ENCODE measurements around the gene MIA3. TPM values are rescaled to one million over a fixed set of nuclear protein-coding genes. Genes with fewer than 3 reads are reported as not detected.
"Not testable (repeated sequence)": the region's sequence is repeated elsewhere in the genome, so short reads cannot be mapped to it uniquely, and the experiment has no call there.

MIA3 gene
- total RNA-seq, 1 donor from 2014 or later: 89.7 TPM

DNA sequence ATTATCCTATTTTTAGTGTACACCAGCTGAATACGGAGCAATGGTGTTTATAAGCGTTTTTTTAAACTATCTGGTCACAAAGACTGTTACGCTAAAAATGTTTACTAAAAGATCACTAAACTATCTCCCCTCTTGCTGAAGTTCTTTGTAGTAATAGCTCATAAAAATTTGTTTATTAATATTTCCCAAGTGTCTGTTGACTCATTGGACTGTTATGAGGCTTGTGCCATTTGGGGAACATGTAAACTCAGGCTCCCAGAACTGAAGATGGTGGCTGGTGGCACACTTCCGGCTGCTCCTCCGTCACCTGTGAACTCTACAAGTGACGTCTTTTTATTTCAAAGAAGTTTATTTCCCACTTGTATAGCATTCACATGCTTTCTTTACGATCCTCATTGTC is 48.1 kb downstream of the MIA3 start:
- ATAC-seq: no peak
- no peak for DNase-seq (ENCODE audit: low spot score)

DNA sequence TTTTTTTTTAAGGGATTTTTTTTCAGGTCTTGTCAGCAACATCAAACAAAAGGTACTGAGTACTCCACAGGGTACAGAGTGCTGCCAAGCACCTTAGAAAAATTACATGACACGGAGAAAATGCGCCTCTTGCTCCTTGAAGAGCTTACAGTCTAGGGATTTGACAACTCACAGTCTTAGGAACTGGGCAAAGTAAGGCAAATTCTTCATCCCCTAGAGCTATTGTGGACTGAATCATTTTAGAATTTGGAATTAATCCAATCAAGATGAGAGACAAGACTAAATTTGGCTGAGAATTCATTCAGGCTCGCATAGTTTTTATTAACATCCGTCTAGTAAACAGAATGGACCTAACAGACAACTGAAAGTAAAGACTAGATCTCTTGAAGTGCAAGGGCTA is 50.3 kb downstream of the MIA3 start:
- not testable (repeated sequence) for DNase-seq (ENCODE audit: low spot score); ATAC-seq

DNA sequence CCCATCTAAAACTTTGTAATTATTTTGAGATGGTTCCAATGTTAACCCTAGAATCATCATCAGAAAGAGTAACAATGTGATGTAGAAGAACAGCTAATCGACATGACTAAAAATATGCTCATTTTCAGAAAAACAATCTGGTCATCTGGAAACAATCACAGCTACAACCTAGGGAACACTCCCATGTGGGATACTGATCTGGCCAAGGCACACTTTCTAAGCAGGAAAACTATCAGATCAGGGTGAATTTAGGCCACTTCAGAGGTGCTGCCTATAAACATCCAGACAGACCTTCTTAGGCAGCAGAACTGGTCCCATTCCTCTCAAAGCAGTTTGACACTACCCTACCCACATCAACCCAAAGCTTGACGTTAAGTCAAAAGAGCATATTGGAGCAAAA is 51.2 kb downstream of the MIA3 start:
- DNase-seq (ENCODE audit: low spot score); ATAC-seq: not testable (repeated sequence)

DNA sequence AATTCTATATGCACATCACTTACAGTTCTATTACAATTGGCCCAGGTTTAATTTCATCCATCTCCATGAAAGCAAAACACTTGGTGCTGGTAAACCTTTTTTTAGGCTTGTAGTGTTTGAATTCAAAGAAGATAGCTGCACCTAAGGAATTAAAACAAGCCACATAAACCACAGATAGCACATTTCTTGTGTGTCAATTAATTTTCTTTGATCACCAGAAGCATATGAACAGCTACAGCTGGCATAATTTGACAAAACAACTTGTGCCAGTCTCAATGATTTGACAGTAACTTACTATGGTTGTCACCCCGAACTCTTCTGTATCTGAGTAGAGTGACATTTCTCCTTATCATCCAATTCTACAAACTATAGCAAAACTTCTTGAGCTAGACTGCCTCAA is 52.2 kb downstream of the MIA3 start:
- no peak for DNase-seq (ENCODE audit: low spot score)
- ATAC-seq: no peak

DNA sequence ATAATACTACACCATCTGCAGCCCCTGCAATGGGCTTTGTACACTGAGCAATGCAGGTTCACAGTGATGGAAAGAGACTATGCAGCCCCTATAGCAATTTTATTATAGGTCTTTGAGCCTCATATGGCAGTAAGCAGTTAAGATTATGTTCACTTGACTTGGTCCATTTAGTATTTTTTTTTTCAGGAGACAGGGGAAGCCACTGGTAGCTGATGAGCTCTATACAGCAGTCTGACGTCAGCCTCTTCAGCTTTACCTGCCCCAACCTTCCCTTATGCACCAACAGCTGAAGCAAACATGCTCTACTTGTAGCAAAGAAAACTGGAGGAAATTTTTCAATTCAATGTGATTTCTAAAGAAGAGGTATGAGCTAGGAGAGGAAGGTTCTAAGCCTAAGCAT is 62.2 kb downstream of the MIA3 start:
- DNase-seq (ENCODE audit: low spot score) (no peak), ATAC-seq (no peak)

DNA sequence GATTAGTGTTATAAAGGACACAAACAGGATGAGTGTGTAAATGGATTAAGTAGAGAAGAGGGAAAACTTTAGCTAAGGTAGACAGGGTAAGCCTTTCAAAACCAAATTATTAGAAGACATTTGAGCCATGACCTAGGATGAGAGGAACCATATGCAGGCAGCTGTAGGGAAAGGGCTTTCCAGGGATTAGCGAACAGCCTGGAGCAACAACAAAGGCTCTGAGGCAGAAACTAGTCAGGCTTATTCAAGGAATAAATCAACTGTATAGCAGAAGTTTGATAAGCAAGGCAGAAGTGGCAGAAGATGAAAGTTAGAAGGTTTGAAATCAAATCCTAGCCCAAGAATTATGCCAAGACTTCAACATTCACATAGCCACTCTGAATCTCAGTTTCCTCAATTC is 73.1 kb downstream of the MIA3 start:
- no peak for DNase-seq (ENCODE audit: low spot score)
- no peak for ATAC-seq

DNA sequence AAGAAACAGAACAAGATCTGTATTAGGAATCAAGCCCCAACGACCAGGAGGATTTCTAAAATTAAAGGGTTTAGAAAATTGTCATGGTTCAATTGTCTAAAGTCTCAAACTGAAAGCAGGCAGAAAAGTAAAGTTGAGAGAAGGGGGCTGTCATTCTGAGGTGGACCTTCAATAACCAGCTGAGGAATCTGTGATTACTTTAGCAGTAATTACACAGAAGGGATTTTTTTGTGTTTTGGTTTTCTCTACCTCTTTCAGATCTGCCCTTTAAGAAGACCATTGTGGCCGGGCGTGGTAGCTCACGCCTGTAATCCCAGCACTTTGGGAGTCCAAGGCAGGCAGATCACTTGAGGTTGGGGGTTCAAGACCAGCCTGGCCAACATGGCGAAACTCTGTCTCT is 77.0 kb downstream of the MIA3 start:
- DNase-seq (ENCODE audit: low spot score) (no peak), ATAC-seq (no peak)

DNA sequence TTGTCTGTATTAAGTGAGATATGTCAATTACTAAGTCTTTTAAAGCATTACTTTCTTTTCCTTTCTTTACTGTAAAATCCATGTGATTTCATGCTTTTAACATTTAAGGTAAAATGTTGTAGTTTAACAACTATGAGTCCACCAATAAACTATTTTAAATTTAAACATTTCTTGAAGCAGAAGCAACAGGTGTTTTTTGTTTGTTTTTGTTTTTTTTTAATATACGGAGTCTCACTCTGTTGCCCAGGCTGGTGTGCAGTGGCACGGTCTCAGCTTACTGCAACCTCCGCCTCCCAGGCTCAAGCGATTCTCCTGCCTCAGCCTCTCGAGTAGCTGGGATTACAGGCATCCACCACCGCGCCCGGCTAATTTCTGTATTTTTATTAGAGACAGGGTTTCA is 78.8 kb downstream of the MIA3 start:
- DNase-seq (ENCODE audit: low spot score): no peak
- ATAC-seq: no peak

DNA sequence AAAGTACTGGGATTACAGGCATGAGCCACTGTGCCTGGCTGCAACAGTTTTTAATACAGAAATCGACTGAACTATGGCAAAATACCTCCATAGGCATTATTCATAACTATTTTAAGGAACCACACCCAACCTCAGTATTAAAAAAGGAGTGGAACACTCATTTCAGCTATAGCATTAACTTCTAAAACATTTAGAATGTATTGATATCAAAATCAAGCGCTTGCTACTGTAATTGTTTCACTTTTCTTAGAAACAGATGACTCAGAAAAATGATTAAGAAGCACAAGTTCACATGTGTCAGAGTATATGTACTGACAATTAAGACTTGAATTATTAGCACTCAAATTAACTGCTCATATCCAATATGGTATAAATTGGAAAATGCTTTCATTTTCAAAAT is 79.3 kb downstream of the MIA3 start:
- ATAC-seq: no peak
- no peak for DNase-seq (ENCODE audit: low spot score)

DNA sequence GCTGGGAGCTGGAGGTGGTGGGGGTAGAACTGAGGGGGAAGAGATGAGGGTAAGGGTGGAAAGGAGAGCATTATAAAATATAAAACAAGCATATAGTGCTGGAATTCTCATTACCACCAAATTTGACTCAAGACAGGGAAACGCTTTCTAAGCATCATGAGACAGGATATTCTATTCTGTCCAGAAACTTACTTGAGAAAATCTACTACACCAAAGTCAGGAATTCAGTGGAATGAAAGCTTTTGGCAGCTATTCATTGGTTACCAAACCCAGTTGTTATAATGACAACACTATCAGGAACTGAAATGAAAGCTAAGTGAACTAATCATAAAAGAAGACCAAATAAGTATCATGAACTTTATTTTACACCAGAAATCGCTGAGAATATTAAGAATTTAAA is 79.9 kb downstream of the MIA3 start:
- DNase-seq (ENCODE audit: low spot score) (no peak), ATAC-seq (no peak)

DNA sequence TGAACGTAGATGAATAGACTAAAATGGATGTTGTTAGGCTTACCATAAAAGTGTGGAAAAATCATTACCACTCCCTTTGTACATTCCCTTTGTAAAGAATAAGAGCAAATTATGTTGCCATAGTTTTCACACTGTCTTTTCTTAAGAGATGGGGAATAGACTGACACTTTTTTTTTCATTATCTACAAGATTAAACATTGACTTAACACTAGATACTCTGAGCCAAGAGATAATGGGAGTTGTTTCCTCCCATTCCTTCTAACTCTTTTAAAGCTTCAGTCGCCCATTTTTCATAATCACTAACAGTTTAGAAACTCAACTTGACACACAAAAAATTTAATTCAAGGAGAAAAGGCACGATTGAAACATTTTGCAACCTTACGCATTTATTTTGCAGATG is 84.3 kb downstream of the MIA3 start:
- DNase-seq (ENCODE audit: low spot score) (no peak), ATAC-seq (peak; percentile 26)

DNA sequence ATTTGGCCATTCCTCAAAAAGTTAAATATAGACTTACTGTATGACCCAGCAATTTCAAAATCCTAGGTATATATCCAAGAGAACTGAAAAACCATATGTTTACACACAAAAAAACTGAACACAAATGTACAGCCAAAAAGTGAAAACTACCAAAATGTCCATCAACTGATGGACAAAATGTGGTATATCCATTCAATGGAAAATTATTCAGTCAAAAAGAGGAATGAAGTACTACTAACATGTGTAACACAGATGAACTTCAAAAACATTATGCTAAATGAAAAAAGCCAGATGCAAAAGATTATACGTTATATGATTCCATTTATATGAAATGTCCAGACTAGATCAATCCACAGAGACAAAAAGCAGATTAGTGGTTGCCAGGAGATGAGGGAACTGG is 86.4 kb downstream of the MIA3 start:
- DNase-seq (ENCODE audit: low spot score) (no peak), ATAC-seq (no peak)

DNA sequence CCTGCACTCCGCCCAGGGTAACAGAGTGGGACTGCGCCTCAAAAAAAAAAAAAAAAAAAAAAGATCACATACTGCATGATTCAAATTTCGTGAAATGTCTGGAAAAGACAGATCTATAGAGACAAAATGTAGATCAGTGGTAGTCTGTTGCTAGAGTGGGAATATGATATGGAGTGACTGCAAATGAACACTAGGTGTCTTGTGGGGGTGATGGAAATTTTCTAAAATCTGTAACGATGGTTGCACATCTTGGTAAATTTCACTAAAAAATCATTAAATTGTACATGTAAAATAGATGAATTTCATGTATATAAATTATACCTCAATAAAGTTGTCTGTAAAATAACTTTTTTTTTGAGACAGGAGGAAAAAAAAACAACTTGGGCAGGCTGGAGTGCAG is 88.9 kb downstream of the MIA3 start:
- ATAC-seq (no peak), DNase-seq (ENCODE audit: low spot score) (no peak)

DNA sequence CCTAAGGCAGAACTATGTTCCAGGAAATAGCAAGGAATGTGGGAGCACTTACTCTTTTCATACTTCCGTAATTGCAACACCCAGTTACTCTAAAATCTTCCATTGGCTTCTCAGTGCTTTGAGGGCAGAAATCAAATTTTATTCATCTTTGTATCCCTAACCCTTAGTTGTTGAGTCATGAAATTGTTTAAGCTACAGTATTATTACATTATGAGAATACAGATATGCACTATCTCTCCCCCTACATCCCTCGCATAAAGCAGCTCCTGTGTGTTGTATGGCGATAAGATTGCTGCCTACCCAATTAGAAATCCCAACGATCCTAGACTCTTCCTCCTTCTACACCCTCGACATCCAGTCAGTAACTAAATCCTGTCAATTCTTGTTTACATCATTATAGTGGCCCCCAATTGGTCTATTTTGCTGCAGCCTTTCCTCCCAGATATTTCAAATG is 91.8 kb downstream of the MIA3 start:
- ATAC-seq (no peak), DNase-seq (ENCODE audit: low spot score) (no peak)

DNA sequence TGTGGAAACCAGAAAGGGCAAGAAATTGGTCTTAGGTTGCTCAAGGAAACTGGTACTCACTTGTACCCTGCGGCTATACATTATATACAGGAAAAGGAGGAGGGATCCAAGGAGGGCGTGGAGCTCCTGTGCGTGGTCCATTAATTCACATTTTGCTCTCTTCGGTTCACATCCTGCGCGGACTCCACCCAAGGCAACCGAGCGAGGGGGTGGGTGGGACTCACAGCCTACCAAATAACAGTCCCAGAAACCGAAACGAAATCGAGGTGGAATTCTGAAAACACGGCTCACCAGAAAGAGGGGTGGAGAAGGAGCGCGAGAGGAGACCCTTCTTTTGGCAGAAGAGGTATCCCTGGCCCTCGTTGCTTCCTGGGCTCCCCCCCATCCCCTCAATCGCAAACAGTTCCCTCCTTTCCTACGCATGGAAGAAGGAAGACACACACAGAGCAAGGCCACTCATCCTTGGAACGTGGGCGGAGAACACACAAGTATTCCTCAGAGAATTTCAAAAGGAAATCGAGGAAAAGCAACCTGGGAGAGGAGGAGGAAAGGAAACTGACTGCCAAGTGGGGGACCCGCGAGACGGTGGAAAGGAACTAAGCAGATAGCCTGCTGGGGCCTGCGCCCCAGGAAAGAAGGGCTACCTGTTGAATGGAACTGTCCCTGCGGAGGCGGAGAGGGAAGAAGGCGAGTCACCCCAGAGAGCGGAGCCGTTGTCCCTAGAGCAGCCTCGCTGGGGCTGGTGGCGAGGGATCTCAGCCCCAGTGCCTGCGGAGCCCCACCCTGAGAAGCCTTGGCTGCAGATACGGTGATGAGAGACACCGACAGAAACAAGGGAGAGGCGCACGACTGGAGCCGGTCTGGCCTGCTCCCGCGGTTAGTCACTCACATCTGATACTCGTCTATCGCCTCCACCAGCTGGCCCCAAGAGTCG is 93.7 kb downstream of the MIA3 start:
- peak; percentile 41 for ATAC-seq
- peak; percentile 58 for DNase-seq (ENCODE audit: low spot score)

DNA sequence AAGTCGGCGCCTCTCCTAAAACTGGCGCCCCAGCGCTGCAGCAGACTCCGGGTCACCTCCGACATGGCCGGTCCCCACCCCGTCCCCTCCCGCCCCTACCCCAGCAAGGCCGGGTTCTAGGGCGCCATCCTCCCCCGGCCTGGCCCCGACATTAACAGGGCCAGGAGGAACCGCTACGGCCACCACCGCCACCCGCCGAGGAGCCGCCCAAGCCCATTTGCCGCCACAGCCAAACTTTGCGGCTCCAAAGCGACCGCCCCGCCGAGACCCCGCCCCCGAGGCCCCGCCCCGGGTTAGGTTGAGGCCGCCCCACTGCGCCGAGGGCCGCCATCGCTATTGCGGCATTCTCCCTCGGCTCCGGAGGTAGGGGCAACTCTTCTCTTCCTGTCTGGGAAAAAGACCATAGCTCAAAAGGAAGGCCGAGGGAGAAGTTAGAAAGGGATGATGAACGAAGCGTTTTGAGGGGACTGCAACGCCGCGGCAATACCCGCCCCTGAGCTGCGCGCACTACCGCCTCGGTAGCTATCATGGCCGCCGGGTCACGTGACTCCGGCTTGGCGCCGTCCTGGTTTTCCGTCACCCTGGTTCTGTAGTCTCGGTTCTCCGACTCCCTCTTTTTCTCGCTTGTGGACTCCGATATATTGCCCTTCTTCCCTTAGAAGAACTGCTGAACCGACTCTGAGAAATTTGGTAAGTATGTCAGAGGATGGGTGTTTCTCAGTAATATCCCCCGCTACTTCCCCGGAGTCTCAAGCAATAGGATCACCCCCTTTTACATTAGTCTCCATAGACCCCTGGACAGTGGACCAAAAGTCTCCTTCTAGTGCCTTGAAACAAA is 94.6 kb downstream of the MIA3 start, which contains the start of the genes AIDA and BROX:
Gene AIDA (minus strand): TSS at position 239 of the 838 bp plus-strand sequence. CDS start 174 bp downstream, at position 65.
Gene BROX (plus strand): TSS at position 312 of the 838 bp plus-strand sequence. CDS start 3,136 bp downstream, outside the sequence.
- ATAC-seq (peak; percentile 90), DNase-seq (ENCODE audit: low spot score) (peak; percentile 96)

DNA sequence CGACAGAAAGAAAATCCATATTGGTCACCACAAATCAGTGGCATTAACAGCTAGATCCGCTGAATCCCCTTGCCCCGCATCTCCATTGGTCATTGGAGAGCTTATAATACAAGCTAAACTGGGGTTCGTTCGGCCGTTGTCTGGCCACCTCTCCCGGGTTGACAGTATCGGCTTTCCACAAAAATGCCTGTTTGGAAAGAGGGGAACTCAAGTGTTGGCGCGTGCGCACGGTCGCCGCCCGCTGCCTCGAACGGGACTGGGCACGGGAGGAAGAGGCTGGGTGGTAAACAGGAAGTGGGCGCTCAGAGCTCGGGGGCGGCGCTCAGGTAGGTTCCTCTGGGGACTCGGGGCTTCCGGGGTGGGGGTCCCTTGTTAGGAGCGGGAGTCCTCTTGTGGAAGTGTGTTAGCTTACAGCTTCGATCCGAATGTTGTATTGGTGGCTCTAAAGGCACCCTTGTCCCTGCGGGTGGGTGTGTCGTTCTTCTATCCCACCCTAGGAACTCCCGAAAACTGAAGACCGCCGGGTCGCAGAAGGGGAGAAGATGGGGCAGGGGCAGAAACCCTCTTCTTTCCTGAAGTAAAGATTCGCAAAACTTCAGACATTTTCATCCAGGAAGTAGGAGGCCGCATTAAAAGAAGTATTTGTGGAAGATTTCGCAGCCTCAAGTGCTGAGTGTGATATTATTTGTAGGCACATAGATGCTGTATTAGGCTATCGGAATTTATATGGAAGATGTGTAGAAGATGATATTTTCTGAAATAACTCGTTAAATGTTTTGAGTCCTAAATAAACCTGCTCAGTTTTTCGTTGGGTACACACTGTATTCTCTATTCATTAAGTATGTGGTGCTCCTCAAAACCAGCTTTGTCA is 95.4 kb downstream of the MIA3 start:
- DNase-seq (ENCODE audit: low spot score) (peak; percentile 94), ATAC-seq (peak; percentile 80)

DNA sequence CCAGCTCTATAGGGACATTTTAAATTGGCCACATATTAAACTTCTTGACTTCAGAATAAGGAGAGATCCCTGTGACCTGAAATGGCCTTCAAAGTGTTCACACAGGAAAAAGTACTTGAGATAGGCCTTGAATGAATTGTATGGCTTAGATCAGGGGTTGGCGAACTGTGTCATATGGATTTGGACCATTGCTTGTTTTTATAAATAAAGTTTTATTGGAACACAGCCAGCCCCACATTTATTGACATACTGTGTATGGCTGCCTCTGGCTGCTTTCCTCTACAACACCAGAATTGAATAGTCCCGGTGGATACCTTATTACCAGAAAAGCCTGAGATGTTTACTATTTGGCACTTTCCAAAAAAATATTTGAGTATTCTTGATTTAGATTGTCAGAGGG is 98.5 kb downstream of the MIA3 start:
- no peak for ATAC-seq
- DNase-seq (ENCODE audit: low spot score): no peak

Data from left lobe of liver (tissue), 2 donors.